Esophagus muscularis mucosa (tissue), 4 donors: ENCODE measurements around the gene AHR. TPM values are rescaled to one million over a fixed set of nuclear protein-coding genes. Genes with fewer than 3 reads are reported as not detected.
A peak's percentile ranks its signal among the peaks of the same experiment; 100 is the strongest.

Experiments used
- DNase-seq: peaks from one replicate; pipeline ENCODE4 v3.0.0-alpha.2; 2017; ENCODE audit errors: extremely low spot score
- H3K27ac ChIP-seq, 4 donors: fragments of 200-600 bp; sonication (generic); replicated peaks in 1 of 4; 1 replicate in 3 of 4; 2 replicates in 1 of 4; pipeline ENCODE4 v1.5.1; 2016 to 2019; ENCODE audit warnings: mild to moderate bottlenecking in 1 of 4
- H3K27me3 ChIP-seq, 4 donors: fragments of 200-600 bp; sonication (generic); one replicate each; pipeline versions ENCODE4 v1.5.1 to v1.6.0; 2016 to 2019
- H3K36me3 ChIP-seq, 4 donors: fragments of 200-600 bp; sonication (generic); one replicate each; pipeline ENCODE4 v1.5.1; 2016 to 2019
- H3K4me1 ChIP-seq, 4 donors: fragments of 200-600 bp; sonication (generic); one replicate each; pipeline ENCODE4 v1.5.1; 2016 to 2019
- H3K4me3 ChIP-seq, 4 donors: fragments of 200-600 bp; sonication (generic); 1 replicate in 2 of 4; 2 replicates in 2 of 4; pipeline ENCODE4 v1.5.1; 2016 to 2019; ENCODE audit warnings: mild to moderate bottlenecking in 4 of 4, moderate library complexity in 1 of 4
- H3K9me3 ChIP-seq, 4 donors: fragments of 200-600 bp; sonication (generic); 1 replicate in 3 of 4; 2 replicates in 1 of 4; pipeline ENCODE4 v1.5.1; 2016 to 2019
- EP300 ChIP-seq: sonication (generic); formaldehyde crosslinking; IDR thresholded peaks from one replicate; pipeline ENCODE4 v1.6.1; 2017; ENCODE audit warnings: antibody characterized with exemption
- POLR2A ChIP-seq: fragments of 450-650 bp; IDR thresholded peaks from one replicate; pipeline ENCODE4 v1.6.1; 2017; ENCODE audit warnings: antibody characterized with exemption, moderate library complexity, mild to moderate bottlenecking, low read depth
- POLR2AphosphoS5 ChIP-seq, 2 donors: sonication (generic); formaldehyde crosslinking; IDR thresholded peaks; one replicate each; pipeline ENCODE4 v1.6.1; 2017; ENCODE audit warnings: antibody characterized with exemption in 2 of 2
- WGBS: methylation state at CpG from one replicate; pipeline ENCODE4 v1.1.5; 2018; 5-methylcytosine and 5-hydroxymethylcytosine counted together
- intact Hi-C: fragments of 100-400 bp; cut with DNase I; formaldehyde crosslinking; loops from one replicate; pipeline ENCODE4 v1.15.1; 2023
- total RNA-seq, 4 donors: library from RNA; depleted of rRNA; stranded (reverse); fragments of >200 nt; gene quantifications; one replicate each; pipeline versions ENCODE4 v1.1.0 to v1.2.1, GENCODE V29; 2016
- TF ChIP-seq, protein P1 (sequence below), 3 experiments: fragments of 200-600 bp in 2 of 3; fragments of 450-650 bp in 1 of 3; sonication (generic) in 2 of 3; IDR thresholded peaks; one replicate each; pipeline ENCODE4 v1.5.1; 2017 to 2019; ENCODE audit warnings: antibody characterized with exemption in 3 of 3, mild to moderate bottlenecking in 2 of 3, moderate library complexity in 1 of 3

Gene AHR
- total RNA-seq, 4 donors from 2014 or later: 67.3 to 111 (median 77.8) TPM

- Histone ChIP-seq H3K9me3 (no peaks in the 10 kb centered on the region), H3K4me3 (peak overlapping the region; percentile 90 to 98 (median 93)), H3K27ac (peak overlapping the region; percentile 92 to 97 (median 94)), H3K27me3 (peaks cover 0 to 4% (median 0%) of the 10 kb centered on the region in 4 donors), H3K36me3 (no peaks in the 10 kb centered on the region), H3K4me1 (peaks cover 11 to 34% (median 22%) of the 10 kb centered on the region in 4 donors)
- 0% methylated on average over 21 of the region's 81 CpGs for WGBS
- DNase-seq: no peak
- peak; percentile 4 to 62 for TF ChIP-seq POLR2AphosphoS5 (IDR thresholded peaks at IDR 0.05)
- no peak for TF ChIP-seq EP300
- intact Hi-C loops: loop anchor here (5.0 kb wide), 1 partner anchor 317 kb away; no protein-coding TSS in a partner anchor
Observed at GRCh38 chr7:17298840-17299482, 509 bp downstream of the AHR start.

DNA sequence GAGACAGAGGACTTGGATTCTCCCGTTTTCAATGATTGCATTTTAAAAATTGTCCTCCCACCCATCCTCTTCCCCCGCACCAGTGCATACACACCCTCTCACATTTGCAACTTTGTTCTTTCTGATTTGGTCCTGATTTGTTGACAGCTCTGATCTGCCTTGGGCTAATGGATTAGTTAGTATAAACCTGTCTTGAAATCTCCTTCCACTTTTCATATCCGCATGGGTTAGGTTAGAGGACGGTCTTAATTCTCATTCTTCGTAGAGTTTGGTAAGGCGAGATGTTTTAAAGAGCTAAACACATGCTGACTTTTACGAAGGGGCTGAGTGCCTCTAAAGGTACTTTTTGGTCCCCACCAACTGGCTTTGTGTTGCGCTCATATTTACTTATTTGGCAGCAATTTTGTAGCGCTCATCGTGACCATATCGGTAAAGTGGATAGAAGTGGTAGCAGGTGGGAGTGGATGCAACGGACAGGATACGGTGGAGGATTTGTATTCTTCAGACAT is 1.1 kb downstream of the AHR start:
- TF ChIP-seq POLR2A: no peak
- TF ChIP-seq POLR2AphosphoS5 (IDR thresholded peaks at IDR 0.05): peak in 1 of 2 donors; percentile 3
- TF ChIP-seq, protein P1, sequence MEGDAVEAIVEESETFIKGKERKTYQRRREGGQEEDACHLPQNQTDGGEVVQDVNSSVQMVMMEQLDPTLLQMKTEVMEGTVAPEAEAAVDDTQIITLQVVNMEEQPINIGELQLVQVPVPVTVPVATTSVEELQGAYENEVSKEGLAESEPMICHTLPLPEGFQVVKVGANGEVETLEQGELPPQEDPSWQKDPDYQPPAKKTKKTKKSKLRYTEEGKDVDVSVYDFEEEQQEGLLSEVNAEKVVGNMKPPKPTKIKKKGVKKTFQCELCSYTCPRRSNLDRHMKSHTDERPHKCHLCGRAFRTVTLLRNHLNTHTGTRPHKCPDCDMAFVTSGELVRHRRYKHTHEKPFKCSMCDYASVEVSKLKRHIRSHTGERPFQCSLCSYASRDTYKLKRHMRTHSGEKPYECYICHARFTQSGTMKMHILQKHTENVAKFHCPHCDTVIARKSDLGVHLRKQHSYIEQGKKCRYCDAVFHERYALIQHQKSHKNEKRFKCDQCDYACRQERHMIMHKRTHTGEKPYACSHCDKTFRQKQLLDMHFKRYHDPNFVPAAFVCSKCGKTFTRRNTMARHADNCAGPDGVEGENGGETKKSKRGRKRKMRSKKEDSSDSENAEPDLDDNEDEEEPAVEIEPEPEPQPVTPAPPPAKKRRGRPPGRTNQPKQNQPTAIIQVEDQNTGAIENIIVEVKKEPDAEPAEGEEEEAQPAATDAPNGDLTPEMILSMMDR (IDR thresholded peaks at IDR 0.05): no peak
- 16% methylated on average over 13 of the region's 13 CpGs for WGBS
- intact Hi-C loops: loop anchor here (5.0 kb wide), 1 partner anchor 317 kb away; no protein-coding TSS in a partner anchor

DNA sequence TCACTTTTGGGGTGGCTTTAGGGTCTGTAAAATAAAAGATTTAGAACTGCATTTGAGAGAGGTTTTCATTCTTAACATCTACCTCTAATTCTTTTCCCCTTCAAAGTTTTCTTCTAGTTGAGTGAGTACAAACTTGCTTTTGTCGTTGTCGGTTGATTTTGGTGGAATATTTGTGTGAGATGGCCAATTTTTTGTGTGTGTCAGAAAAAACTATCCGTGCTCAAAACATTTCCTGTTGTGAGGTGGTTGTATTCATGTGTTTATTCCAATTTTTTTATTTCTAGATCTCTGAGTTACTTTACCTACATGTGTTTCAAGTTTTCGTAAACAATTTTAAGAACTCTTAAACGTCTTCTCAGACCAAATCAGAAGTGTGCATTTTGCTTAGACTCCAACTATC is 1.6 kb downstream of the AHR start:
- Histone ChIP-seq H3K9me3 (no peaks in the 10 kb centered on the region), H3K4me3 (peak overlapping the region; percentile 90 to 98 (median 93)), H3K27ac (peak overlapping the region; percentile 92 to 97 (median 94)), H3K27me3 (peaks cover 0 to 4% (median 0%) of the 10 kb centered on the region in 4 donors), H3K36me3 (no peaks in the 10 kb centered on the region), H3K4me1 (peaks cover 17 to 44% (median 32%) of the 10 kb centered on the region in 4 donors)
- intact Hi-C loops: loop anchor here (10.0 kb wide), 2 partner anchors 345 to 665 kb away; no protein-coding TSS in a partner anchor
- TF ChIP-seq EP300 (no peak), POLR2AphosphoS5 (IDR thresholded peaks at IDR 0.05) (no peak), POLR2A (no peak)
- TF ChIP-seq, protein P1 (IDR thresholded peaks at IDR 0.05): no peak
- 24% methylated on average over 5 of the region's 5 CpGs for WGBS
- DNase-seq: no peak

More for the DNA sequence above, 1.1 kb downstream of the AHR start:
- H3K9me3 ChIP-seq: no peaks in the 10 kb centered on the region
- H3K27me3 ChIP-seq: peaks cover 0 to 4% (median 0%) of the 10 kb centered on the region in 4 donors
- peak overlapping the region; percentile 90 to 98 (median 93) for H3K4me3 ChIP-seq
- H3K27ac ChIP-seq: peak overlapping the region; percentile 92 to 97 (median 94)
- DNase-seq: peak; percentile 92
- H3K36me3 ChIP-seq: no peaks in the 10 kb centered on the region
- peaks cover 12 to 39% (median 28%) of the 10 kb centered on the region in 4 donors for H3K4me1 ChIP-seq

GRCh38 chr7:17300437-17300836 is 2.0 kb downstream of the AHR start:
- WGBS: 49% methylated on average over 1 of the region's 1 CpG
- Histone ChIP-seq H3K9me3 (no peaks in the 10 kb centered on the region), H3K27me3 (peaks cover 0 to 4% (median 0%) of the 10 kb centered on the region in 4 donors), H3K4me3 (peak overlapping the region; percentile 90 to 98 (median 93)), H3K4me1 (peaks cover 21 to 48% (median 37%) of the 10 kb centered on the region in 4 donors), H3K36me3 (no peaks in the 10 kb centered on the region), H3K27ac (peak overlapping the region in 3 of 4 donors; percentile 92 to 95 (median 94))
- no peak for DNase-seq
- TF ChIP-seq POLR2AphosphoS5 (IDR thresholded peaks at IDR 0.05) (no peak), POLR2A (no peak), EP300 (no peak)
- TF ChIP-seq, protein P1 (IDR thresholded peaks at IDR 0.05): no peak
- intact Hi-C loops: loop anchor here (10.0 kb wide), 2 partner anchors 344 to 666 kb away; no protein-coding TSS in a partner anchor
